ENCODE measurements around the gene TRPM1. TPM values are rescaled to one million over a fixed set of nuclear protein-coding genes. Genes with fewer than 3 reads are reported as not detected.

TRPM1 gene
- total RNA-seq, 1 donor from 2014 or later, result not detected

- DNase-seq (ENCODE audit: low spot score), result no peak
- Mint-ChIP-seq H3K4me1 (ENCODE audit: low read depth) (no peaks in the 10 kb centered on the region), H3K4me3 (ENCODE audit: low read depth) (no peak overlapping the region), H3K27me3 (ENCODE audit: low read depth) (peaks cover 11% of the 10 kb centered on the region), H3K9me3 (no peaks in the 10 kb centered on the region), H3K36me3 (ENCODE audit: low read depth) (no peaks in the 10 kb centered on the region), H3K27ac (no peak overlapping the region)
- intact Hi-C loops (cut with micrococcal nuclease), result no loop called here
Measured at GRCh38 chr15:31133890-31134289, 32.4 kb upstream of the TRPM1 start.

DNA sequence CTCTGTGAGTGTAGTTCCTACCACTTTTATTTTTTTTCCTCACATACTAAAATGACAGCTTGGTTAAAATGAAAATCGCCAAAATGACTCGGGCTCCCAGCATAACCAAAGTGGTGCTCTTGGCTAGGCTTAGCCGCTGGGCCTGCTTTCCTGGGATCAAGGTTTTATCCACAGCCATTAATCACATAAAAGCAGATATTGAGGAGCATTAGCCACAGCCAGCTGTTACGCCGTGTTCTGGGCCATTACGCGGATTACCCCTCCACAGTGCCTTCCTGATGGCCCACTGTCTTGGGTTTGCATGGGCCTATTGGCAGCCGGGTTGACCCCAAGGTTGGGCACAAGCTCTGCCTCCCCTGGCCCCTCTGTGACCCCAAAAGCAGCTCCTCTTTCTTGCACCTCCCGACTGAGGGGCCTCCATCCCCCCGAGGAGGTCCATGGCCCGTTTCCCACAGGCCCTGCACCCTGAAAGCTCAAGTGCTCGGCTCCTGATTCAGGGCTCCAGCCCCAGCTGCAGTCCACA lies 30.4 kb upstream of the TRPM1 start:
- H3K4me3 Mint-ChIP-seq (ENCODE audit: low read depth), result no peak overlapping the region
- H3K9me3 Mint-ChIP-seq, result no peaks in the 10 kb centered on the region
- H3K4me1 Mint-ChIP-seq (ENCODE audit: low read depth), result no peaks in the 10 kb centered on the region
- DNase-seq (ENCODE audit: low spot score), result no peak
- intact Hi-C loops (cut with micrococcal nuclease), result no loop called here
- H3K27ac Mint-ChIP-seq, result no peak overlapping the region
- no peaks in the 10 kb centered on the region for H3K36me3 Mint-ChIP-seq (ENCODE audit: low read depth)
- H3K27me3 Mint-ChIP-seq (ENCODE audit: low read depth), result peaks cover 7% of the 10 kb centered on the region

- H3K4me3 Mint-ChIP-seq (ENCODE audit: low read depth), result no peak overlapping the region
- peaks cover 2% of the 10 kb centered on the region for H3K27me3 Mint-ChIP-seq (ENCODE audit: low read depth)
- no peaks in the 10 kb centered on the region for H3K9me3 Mint-ChIP-seq
- intact Hi-C loops (cut with micrococcal nuclease), result no loop called here
- H3K36me3 Mint-ChIP-seq (ENCODE audit: low read depth), result no peaks in the 10 kb centered on the region
- no peak overlapping the region for H3K27ac Mint-ChIP-seq
- DNase-seq (ENCODE audit: low spot score), result no peak
- H3K4me1 Mint-ChIP-seq (ENCODE audit: low read depth), result no peaks in the 10 kb centered on the region
Measured at GRCh38 chr15:31130576-31131237, 29.2 kb upstream of the TRPM1 start.

DNA sequence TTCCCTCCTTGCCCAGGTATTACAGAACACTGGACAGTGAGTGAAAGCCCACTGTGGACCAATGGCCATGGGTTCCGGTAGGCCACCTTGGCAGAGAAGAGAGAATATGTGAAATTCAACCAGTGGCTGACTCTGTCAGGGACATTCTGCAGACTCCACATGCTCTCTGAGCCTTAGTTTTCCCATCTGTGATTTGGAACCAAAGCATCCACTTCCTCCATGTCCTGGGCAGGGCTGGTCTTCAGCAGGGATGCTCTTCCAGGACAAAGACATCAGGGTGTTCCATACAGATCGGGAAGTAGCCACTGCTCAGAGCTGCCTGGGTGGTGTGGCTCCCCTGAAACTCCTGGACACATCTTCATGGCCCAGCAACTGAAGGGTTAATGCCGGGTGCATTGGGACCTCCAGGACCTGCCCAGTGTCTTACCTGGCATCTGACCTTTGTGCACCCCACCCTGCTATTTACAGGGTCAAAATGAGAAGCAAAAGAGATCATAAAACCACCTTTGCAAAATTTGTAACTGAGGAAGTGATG lies 28.3 kb upstream of the TRPM1 start:
- H3K27me3 Mint-ChIP-seq (ENCODE audit: low read depth), result peaks cover under 1% of the 10 kb centered on the region
- H3K9me3 Mint-ChIP-seq, result no peaks in the 10 kb centered on the region
- H3K4me3 Mint-ChIP-seq (ENCODE audit: low read depth), result no peak overlapping the region
- intact Hi-C loops (cut with micrococcal nuclease), result loop anchor here (5.0 kb wide), 1 partner anchor 328 kb away; no protein-coding TSS in a partner anchor
- H3K27ac Mint-ChIP-seq, result no peak overlapping the region
- no peaks in the 10 kb centered on the region for H3K36me3 Mint-ChIP-seq (ENCODE audit: low read depth)
- H3K4me1 Mint-ChIP-seq (ENCODE audit: low read depth), result no peaks in the 10 kb centered on the region
- no peak for DNase-seq (ENCODE audit: low spot score)

DNA sequence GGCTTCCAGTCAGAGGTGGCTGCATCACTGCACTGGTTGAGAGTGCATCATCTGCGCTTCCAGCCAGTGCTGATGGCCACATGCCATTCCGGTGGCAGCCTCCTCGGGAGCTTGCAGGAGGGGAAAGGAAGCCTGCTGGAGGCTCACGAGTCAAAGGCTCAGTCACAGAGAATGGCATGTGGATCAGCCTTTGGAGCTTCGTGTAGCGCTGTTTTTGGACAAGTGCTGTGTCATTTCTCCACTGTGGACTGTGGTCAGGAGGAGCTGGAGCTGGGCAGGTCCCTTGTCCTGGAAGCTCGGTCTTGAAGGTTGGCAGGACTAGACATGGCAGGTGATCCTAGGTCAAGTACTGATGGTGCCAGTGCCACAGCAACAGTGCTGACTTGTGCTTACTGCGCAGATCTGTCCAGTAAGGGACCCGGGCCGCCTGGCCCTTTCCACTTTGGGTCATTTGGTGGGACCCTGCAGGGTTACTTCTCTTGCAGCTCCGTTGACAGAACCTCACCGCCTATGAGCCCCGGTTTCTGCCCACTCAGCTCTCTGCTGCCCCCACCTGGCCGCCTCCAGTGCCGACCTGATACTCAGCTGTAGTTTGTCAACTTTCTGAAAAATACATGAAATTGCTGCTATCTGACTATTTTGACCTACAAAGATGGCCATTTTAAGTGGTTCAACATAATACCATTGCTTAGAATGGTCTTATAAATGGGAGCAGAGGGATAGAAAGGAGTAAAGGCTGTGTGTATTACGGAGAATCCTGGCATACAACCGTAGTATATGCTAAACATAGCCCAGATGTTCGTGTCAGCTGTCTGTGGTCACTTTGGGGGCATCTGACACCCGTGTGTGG lies 27.6 kb upstream of the TRPM1 start:
- Mint-ChIP-seq H3K4me1 (ENCODE audit: low read depth) (no peaks in the 10 kb centered on the region), H3K9me3 (no peaks in the 10 kb centered on the region), H3K4me3 (ENCODE audit: low read depth) (no peak overlapping the region), H3K27me3 (ENCODE audit: low read depth) (no peaks in the 10 kb centered on the region), H3K27ac (no peak overlapping the region), H3K36me3 (ENCODE audit: low read depth) (no peaks in the 10 kb centered on the region)
- peak; percentile 63 for DNase-seq (ENCODE audit: low spot score)
- intact Hi-C loops (cut with micrococcal nuclease), result loop anchor here (5.0 kb wide), 1 partner anchor 327 kb away; no protein-coding TSS in a partner anchor

GRCh38 chr15:31128477-31128876 lies 27.0 kb upstream of the TRPM1 start:
- Mint-ChIP-seq H3K4me3 (ENCODE audit: low read depth) (no peak overlapping the region), H3K36me3 (ENCODE audit: low read depth) (no peaks in the 10 kb centered on the region), H3K4me1 (ENCODE audit: low read depth) (no peaks in the 10 kb centered on the region), H3K9me3 (no peaks in the 10 kb centered on the region), H3K27ac (no peak overlapping the region), H3K27me3 (ENCODE audit: low read depth) (no peaks in the 10 kb centered on the region)
- intact Hi-C loops (cut with micrococcal nuclease), result loop anchor here (5.0 kb wide), 1 partner anchor 326 kb away; no protein-coding TSS in a partner anchor
- DNase-seq (ENCODE audit: low spot score), result no peak

- Mint-ChIP-seq H3K4me3 (ENCODE audit: low read depth) (no peak overlapping the region), H3K9me3 (peaks cover 3% of the 10 kb centered on the region), H3K4me1 (ENCODE audit: low read depth) (no peaks in the 10 kb centered on the region), H3K36me3 (ENCODE audit: low read depth) (no peaks in the 10 kb centered on the region), H3K27me3 (ENCODE audit: low read depth) (no peaks in the 10 kb centered on the region), H3K27ac (no peak overlapping the region)
- no peak for DNase-seq (ENCODE audit: low spot score)
- intact Hi-C loops (cut with micrococcal nuclease), result loop anchor here (5.0 kb wide), 1 partner anchor 325 kb away; no protein-coding TSS in a partner anchor
Measured at GRCh38 chr15:31127596-31128261, 26.2 kb upstream of the TRPM1 start.

DNA sequence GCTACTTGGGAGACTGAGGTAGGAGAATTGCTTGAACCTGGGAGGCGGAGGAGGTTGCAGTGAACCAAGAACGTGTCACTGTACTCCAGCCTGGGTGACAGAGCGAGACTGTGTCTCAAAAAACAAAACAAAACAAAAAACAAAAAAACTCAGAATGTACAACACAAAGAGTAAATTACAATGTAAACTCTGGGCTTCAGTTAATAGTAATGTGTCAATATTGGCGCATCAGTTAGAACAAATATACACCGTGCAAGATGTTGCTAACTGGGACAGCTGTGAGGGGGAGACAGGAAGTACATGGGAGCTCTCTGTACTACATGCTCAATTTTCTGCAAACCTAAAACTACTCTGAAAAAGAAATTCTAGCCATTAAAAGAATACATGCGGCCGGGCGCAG lies 23.5 kb upstream of the TRPM1 start:
- Mint-ChIP-seq H3K36me3 (ENCODE audit: low read depth) (no peaks in the 10 kb centered on the region), H3K27ac (no peak overlapping the region), H3K9me3 (peaks cover 18% of the 10 kb centered on the region), H3K27me3 (ENCODE audit: low read depth) (peaks cover 11% of the 10 kb centered on the region), H3K4me1 (ENCODE audit: low read depth) (no peaks in the 10 kb centered on the region), H3K4me3 (ENCODE audit: low read depth) (no peak overlapping the region)
- DNase-seq (ENCODE audit: low spot score), result no peak
- intact Hi-C loops (cut with micrococcal nuclease), result loop anchor here (5.0 kb wide), 1 partner anchor 323 kb away; no protein-coding TSS in a partner anchor

DNA sequence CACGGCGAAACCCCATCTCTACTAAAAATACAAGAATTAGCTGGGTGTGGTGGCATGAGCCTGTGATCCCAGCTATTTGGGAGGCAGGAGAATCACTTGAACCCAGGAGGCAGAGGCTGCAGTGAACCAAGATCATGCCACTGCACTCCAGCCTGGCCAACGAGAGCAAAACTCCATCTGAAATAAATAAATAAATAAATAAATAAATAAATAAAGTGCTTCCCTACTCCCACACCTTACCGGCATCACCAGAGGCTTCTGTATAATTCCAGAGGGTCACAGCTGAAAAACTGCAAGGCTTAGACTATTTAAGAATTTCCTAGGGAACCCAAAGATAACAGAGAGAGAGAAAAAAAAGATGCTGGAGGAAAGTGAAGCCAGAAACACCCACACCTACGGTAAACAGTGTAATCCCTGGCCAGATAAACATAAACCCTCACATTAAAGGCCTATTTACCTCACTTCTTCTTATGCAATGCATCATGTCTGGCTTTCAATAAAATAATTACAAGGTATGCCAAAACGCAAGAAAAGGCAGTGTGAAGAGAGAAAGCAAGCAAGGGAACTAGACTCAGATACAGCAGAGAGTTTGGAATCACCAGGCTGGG lies 15.0 kb upstream of the TRPM1 start:
- Mint-ChIP-seq H3K4me3 (ENCODE audit: low read depth) (no peak overlapping the region), H3K9me3 (peaks cover 10% of the 10 kb centered on the region), H3K4me1 (ENCODE audit: low read depth) (no peaks in the 10 kb centered on the region), H3K27ac (no peak overlapping the region), H3K27me3 (ENCODE audit: low read depth) (peaks cover 10% of the 10 kb centered on the region), H3K36me3 (ENCODE audit: low read depth) (no peaks in the 10 kb centered on the region)
- no peak for DNase-seq (ENCODE audit: low spot score)
- intact Hi-C loops (cut with micrococcal nuclease), result no loop called here

DNA sequence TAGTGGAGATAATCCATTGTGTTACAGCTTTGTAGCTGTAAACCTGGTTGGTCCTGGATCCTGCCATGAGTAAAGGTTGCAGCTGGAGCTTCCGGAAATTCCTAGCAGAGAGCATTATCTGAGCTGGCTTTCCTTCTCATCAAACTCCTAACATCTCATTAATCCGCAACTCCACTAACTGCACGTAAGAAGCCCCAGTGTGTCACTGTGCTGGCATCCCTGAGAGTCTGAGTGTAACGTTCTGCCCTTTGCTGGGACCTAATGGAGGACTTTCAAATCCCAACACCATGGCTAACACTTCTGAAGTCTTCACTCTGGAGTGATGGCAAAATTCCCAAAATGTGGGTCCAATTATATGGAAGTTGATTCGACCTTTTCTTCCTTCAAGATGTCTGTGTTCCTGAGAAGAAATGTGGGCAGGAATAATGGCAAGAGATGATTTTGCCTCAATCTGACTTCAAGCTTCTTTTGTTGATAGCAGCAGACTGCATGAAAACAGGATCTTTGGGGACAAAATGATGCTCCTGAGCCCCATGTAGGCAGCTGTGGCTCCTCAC lies 9.6 kb upstream of the TRPM1 start:
- no peaks in the 10 kb centered on the region for H3K36me3 Mint-ChIP-seq (ENCODE audit: low read depth)
- DNase-seq (ENCODE audit: low spot score), result no peak
- no peaks in the 10 kb centered on the region for H3K27me3 Mint-ChIP-seq (ENCODE audit: low read depth)
- no peak overlapping the region for H3K27ac Mint-ChIP-seq
- H3K4me3 Mint-ChIP-seq (ENCODE audit: low read depth), result no peak overlapping the region
- H3K9me3 Mint-ChIP-seq, result peaks cover 4% of the 10 kb centered on the region
- intact Hi-C loops (cut with micrococcal nuclease), result no loop called here
- peaks cover 3% of the 10 kb centered on the region for H3K4me1 Mint-ChIP-seq (ENCODE audit: low read depth)

DNA sequence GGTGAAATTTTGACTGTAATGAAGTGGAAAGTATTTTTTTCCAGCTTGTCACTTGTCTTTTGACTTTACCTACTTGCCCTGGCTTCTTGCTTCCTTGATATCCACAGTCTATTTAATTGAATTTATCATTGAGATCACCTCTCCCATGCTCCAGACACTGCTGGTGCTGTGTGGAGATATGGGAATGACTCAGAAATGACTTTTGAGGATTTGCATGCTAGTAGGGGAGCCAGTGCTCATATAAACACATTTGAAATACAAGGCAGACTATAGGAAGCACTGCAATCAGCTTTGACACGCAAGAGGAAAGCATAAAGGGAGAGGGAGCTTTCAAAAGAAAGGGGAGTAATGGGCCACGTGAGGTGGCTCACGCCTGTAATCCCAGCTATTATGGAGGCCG lies 7.3 kb upstream of the TRPM1 start:
- Mint-ChIP-seq H3K36me3 (ENCODE audit: low read depth) (no peaks in the 10 kb centered on the region), H3K4me3 (ENCODE audit: low read depth) (no peak overlapping the region), H3K27ac (no peak overlapping the region), H3K9me3 (no peaks in the 10 kb centered on the region), H3K4me1 (ENCODE audit: low read depth) (peaks cover 3% of the 10 kb centered on the region), H3K27me3 (ENCODE audit: low read depth) (no peaks in the 10 kb centered on the region)
- DNase-seq (ENCODE audit: low spot score), result no peak
- intact Hi-C loops (cut with micrococcal nuclease), result no loop called here
